Epithelial cell of proximal tubule (primary cell): ENCODE measurements around the gene RABGAP1L. TPM values are rescaled to one million over a fixed set of nuclear protein-coding genes. Genes with fewer than 3 reads are reported as not detected.

Source experiments
- DNase-seq: peaks from one replicate; pipeline ENCODE4 v3.0.0-alpha.2; 2011; ENCODE audit warnings: low read depth
- H3K4me3 ChIP-seq: 2 replicates; pipeline ENCODE4 v1.5.1; 2011; ENCODE audit warnings: low read depth, mild to moderate bottlenecking, low read length
- total RNA-seq: library from RNA; depleted of rRNA; stranded (reverse); fragments of >200 nt; gene quantifications from 2 replicates; pipeline ENCODE4 v1.2.3, GENCODE V29; 2015
- TF ChIP-seq, protein P1 (sequence below): conservative IDR thresholded peaks from 2 replicates; pipeline ENCODE4 v1.5.1; 2012; ENCODE audit warnings: low read depth, mild to moderate bottlenecking, low read length

The RABGAP1L gene
- total RNA-seq, 1 donor from 2014 or later = 16.3 TPM

DNA sequence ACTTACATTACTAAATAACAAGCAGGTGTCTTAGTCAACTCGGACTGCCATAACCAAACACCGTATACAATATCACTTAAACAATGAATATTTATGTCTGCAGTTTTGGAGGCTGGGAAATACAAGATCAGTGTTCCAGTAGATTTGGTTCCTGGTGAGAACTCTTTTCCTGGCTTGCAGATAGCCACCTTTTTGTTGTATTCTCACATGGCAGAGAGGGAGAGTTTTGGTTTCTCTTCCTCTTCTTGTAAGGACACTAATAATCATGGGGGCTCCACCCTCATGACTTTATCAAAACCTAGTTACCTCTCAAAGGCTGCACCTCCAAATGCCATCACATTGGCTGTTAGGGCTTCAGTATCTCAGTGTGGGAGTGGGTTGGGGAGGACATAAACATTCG, 757.5 kb downstream of the RABGAP1L start:
- no peak for DNase-seq
- H3K4me3 ChIP-seq = no peak overlapping the region
- TF ChIP-seq, protein P1, sequence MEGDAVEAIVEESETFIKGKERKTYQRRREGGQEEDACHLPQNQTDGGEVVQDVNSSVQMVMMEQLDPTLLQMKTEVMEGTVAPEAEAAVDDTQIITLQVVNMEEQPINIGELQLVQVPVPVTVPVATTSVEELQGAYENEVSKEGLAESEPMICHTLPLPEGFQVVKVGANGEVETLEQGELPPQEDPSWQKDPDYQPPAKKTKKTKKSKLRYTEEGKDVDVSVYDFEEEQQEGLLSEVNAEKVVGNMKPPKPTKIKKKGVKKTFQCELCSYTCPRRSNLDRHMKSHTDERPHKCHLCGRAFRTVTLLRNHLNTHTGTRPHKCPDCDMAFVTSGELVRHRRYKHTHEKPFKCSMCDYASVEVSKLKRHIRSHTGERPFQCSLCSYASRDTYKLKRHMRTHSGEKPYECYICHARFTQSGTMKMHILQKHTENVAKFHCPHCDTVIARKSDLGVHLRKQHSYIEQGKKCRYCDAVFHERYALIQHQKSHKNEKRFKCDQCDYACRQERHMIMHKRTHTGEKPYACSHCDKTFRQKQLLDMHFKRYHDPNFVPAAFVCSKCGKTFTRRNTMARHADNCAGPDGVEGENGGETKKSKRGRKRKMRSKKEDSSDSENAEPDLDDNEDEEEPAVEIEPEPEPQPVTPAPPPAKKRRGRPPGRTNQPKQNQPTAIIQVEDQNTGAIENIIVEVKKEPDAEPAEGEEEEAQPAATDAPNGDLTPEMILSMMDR = no peak

DNA sequence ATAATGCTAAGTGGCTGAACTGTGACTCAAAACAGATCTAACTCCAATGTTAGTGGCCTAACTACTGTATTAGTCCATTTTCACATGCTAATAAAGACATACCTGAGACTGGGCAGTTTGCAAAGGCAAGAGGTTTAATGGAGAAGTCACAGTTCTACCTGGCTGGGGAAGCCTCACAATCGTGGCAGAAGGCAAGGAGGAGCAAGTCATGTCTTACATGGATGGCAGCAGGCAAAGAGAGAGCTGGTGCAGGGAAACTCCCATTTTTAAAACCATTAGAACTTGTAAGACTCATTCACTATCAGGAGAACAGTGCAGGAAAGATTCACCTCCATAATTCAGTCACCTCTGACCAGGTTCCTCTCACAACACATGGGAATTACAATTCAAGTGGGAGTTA, 760.8 kb downstream of the RABGAP1L start:
- H3K4me3 ChIP-seq = no peak overlapping the region
- TF ChIP-seq, protein P1 = no peak
- DNase-seq = no peak

DNA sequence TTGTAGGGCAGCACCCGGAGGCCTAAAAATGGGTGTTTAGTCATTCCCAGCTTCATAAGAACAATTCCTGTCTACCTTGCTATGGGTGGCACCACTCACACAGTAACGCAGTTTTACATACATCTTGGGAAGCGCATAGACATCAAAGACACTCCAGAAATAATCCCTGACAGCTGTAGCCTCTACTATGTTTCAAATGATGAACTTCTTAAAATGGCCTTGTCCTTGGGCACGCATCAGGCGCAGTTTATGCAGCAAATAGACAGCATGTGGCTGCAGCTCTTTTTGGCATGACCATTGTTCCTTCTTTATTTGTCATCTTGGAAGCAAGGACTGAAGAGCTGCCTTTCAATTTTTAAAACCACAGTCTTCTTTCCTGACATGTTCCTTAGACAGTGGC, 762.8 kb downstream of the RABGAP1L start:
- no peak for DNase-seq
- no peak overlapping the region for H3K4me3 ChIP-seq
- TF ChIP-seq, protein P1 = no peak

DNA sequence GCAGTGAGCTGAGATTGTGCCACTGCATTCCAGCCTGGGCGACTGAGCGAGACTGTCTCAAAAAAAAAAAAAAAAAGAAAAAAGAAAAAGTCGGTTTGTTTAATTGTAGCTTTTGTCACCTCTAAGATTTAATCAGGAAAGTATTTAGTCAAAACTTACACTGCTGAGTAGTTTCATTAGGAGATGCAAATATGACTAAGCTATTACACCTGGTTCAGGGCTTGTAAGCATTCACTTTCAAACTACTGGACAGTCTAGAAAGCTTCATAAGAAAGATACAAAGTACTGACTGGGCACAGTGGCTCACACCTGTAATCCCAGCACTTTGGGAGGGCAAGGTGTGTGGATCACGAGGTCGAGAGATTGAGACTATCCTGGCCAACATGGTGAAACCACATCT, 764.5 kb downstream of the RABGAP1L start:
- no peak overlapping the region for H3K4me3 ChIP-seq
- TF ChIP-seq, protein P1 = no peak
- DNase-seq = no peak

DNA sequence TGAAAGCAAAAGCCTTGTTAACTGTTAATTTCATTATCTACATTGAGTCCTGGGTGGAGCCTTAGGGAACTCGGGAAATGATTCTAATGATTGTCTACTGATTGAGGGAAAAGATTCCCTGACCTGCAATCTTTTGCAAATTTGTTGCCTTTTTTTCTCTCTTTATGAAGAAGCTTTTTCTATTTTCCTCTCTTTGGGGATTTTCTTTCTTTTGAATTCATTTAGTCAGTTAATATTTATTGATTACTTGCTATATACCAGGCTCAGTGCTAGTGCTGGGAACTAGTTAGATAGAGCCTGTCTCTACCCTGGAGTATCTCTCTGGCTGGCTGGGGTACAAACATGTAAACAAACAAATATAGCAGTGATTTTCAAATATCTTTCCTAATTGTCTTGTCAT, 769.2 kb downstream of the RABGAP1L start:
- TF ChIP-seq, protein P1 = no peak
- no peak overlapping the region for H3K4me3 ChIP-seq
- DNase-seq = no peak

DNA sequence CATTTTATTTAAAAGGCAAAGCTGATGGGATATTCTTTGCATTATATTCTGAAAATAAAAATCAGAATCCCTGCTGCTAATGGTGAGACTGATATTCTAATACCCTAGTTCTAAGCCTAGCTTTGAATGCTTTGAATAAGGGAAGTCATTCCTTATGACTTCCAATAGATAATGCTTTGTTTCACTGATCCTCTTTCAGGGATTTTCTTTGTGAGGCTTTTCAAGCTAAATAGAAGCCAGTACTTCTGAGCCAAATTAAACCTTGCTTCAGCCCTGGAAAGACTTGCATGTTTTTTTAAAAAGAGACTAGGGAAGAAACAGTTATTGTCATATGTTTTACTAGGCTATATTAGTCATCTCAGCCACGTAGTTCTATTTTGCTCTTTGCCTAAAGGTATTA, 771.9 kb downstream of the RABGAP1L start:
- DNase-seq = no peak
- H3K4me3 ChIP-seq = no peak overlapping the region
- TF ChIP-seq, protein P1 = no peak

DNA sequence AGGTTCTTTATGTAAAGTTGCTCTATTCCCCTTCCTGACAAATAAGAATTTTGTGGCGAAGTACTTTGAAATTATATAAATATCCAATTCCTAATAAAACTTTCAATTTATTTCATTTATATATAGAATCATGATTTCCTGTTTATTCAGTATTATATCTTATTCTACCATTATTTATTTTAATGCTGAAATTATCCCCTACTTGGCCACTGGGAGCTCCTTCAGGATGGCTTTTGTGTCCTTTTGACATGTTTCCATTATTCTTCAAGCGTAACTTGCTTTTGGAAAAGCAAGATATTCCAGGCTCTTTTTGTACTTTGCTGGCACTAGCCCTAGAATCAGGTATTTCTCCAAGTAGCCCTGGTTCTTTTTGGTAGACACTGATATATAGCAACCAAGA, 773.3 kb downstream of the RABGAP1L start:
- H3K4me3 ChIP-seq = no peak overlapping the region
- TF ChIP-seq, protein P1 = peak; percentile 32
- no peak for DNase-seq
